Transverse colon (tissue), 4 donors: Measurements from ENCODE around the gene ANGPTL4. TPM values are rescaled to one million over a fixed set of nuclear protein-coding genes. Genes with fewer than 3 reads are reported as not detected.
"Not testable (repeated sequence)": the region's sequence is repeated elsewhere in the genome, so short reads cannot be mapped to it uniquely, and the experiment has no call there.

Experiments
- DNase-seq: peaks from one replicate; pipeline ENCODE4 v3.0.0-alpha.2; 2019
- H3K27ac ChIP-seq, 4 donors: fragments of 200-600 bp; sonication (generic); 2 replicates each; pipeline ENCODE4 v1.5.1; 2016 to 2018; ENCODE audit warnings: inconsistent platforms in 4 of 4
- H3K27me3 ChIP-seq: fragments of 200-600 bp; sonication (generic); 2 replicates; pipeline ENCODE4 v1.5.1; 2017; ENCODE audit warnings: inconsistent platforms
- H3K36me3 ChIP-seq, 4 donors: fragments of 200-600 bp; sonication (generic); 2 replicates each; pipeline ENCODE4 v1.5.1; 2017 to 2019; ENCODE audit warnings: inconsistent platforms in 4 of 4
- H3K4me1 ChIP-seq, 4 donors: fragments of 200-600 bp; sonication (generic); 2 replicates each; pipeline ENCODE4 v1.5.1; 2017 to 2020; ENCODE audit warnings: inconsistent platforms in 4 of 4
- H3K4me3 ChIP-seq, 4 donors: fragments of 200-600 bp; sonication (generic); 1 replicate in 1 of 4; 2 replicates in 3 of 4; pipeline versions ENCODE4 v1.5.1 to v1.6.1; 2017 to 2019; ENCODE audit warnings: inconsistent platforms in 4 of 4
- H3K9me3 ChIP-seq, 2 donors: fragments of 200-600 bp; sonication (generic); 2 replicates each; pipeline ENCODE4 v1.5.1; 2017 to 2019; ENCODE audit warnings: inconsistent platforms in 2 of 2
- CTCF ChIP-seq, 5 experiments: fragments of 200-600 bp in 3 of 5; fragments of 450-650 bp in 2 of 5; sonication (generic) in 3 of 5; IDR thresholded peaks; 1 replicate in 2 of 5; 2 replicates in 3 of 5; pipeline ENCODE4 v1.5.1; 2016 to 2017; ENCODE audit warnings: antibody characterized with exemption in 5 of 5, inconsistent platforms in 3 of 5, mild to moderate bottlenecking in 2 of 5, moderate library complexity in 1 of 5
- EP300 ChIP-seq: sonication (generic); formaldehyde crosslinking; IDR thresholded peaks from one replicate; pipeline ENCODE4 v1.6.1; 2017; ENCODE audit warnings: antibody characterized with exemption, low read depth
- POLR2A ChIP-seq: fragments of 450-650 bp; IDR thresholded peaks from one replicate; pipeline ENCODE4 v1.6.1; 2016; ENCODE audit warnings: antibody characterized with exemption, mild to moderate bottlenecking, moderate library complexity
- POLR2AphosphoS5 ChIP-seq, 3 donors: sonication (generic); formaldehyde crosslinking; IDR thresholded peaks; one replicate each; pipeline ENCODE4 v1.6.1; 2016; ENCODE audit warnings: antibody characterized with exemption in 3 of 3
- WGBS, 2 donors: methylation state at CpG; one replicate each; pipeline ENCODE4 v1.1.5; 2018; ENCODE audit warnings: low coverage in 1 of 2; 5-methylcytosine and 5-hydroxymethylcytosine counted together
- in situ Hi-C, 4 donors: fragments of 200-750 bp; cut with MboI; loops; one replicate each; pipeline versions ENCODE4 v1.15.0 to v1.15.1; 2017; ENCODE audit warnings: low sequenced_read_pairs in 3 of 4, low pct_ligation_motif_present in 1 of 4, low pct_unique_long_range_greater_than_20kb in 1 of 4
- intact Hi-C: fragments of 100-400 bp; cut with DNase I; formaldehyde crosslinking; loops from one replicate; pipeline ENCODE4 v1.15.1; 2023; ENCODE audit warnings: low total_unique reads
- total RNA-seq, 4 donors: library from RNA; depleted of rRNA; stranded (reverse); fragments of >200 nt; gene quantifications; one replicate each; pipeline ENCODE4 v1.1.0, GENCODE V29; 2016

Gene ANGPTL4
- total RNA-seq, 4 donors from 2014 or later, result 2.3 to 123 (median 10.3) TPM

DNA sequence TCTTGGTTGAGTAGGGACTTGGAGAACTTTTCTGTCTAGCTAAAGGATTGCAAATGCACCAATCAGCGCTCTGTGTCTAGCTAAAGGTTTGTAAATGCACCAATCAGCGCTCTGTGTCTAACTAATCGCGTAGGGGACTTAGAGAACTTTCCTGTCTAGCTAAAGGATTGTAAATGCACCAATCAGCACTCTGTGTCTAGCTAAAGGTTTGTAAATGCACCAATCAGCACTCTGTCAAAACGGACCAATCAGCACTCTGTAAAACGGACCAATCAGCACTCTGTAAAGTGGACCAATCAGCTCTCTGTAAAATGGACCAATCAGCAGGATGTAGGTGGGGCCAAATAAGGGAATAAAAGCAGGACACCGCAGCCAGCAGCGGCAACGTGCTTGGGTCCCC lies 22.5 kb downstream of the ANGPTL4 start:
- DNase-seq, result not testable (repeated sequence)

DNA sequence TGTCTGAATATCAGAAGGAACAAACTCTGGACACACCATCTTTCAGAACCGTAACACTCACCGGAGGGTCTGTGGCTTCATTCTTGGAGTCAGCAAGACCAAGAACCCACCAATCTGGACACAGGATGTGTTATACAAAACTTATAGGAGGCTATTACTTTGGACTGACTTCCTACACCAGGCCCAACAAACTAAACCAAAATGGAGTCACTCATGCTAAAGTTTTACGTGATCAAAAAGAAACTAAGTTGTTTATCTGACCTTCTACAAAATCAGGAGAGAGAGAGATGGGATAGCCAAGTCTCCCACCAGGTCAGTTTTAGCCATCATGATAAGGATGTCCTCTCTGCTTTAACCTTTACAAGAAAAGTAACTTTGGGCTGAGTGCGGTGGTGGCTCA lies 23.0 kb downstream of the ANGPTL4 start:
- intact Hi-C loops (no loop called here), in situ Hi-C loops (no loop called here)
- peaks cover 12 to 18% (median 16%) of the 10 kb centered on the region in 4 donors for H3K4me1 ChIP-seq
- H3K36me3 ChIP-seq, result no peaks in the 10 kb centered on the region
- TF ChIP-seq CTCF (IDR thresholded peaks at IDR 0.05), result no peak
- no peak for TF ChIP-seq POLR2A
- TF ChIP-seq EP300, result no peak
- TF ChIP-seq POLR2AphosphoS5 (IDR thresholded peaks at IDR 0.05), result no peak
- DNase-seq, result no peak
- H3K27me3 ChIP-seq, result no peaks in the 10 kb centered on the region
- WGBS, 2 donors, result 33 to 100% methylated on average over 2 to 4 of the region's 4 CpGs
- H3K4me3 ChIP-seq, result no peak overlapping the region
- no peaks in the 10 kb centered on the region for H3K9me3 ChIP-seq
- no peak overlapping the region for H3K27ac ChIP-seq

More for the DNA sequence above, 22.5 kb downstream of the ANGPTL4 start:
- peaks cover 7 to 13% (median 10%) of the 10 kb centered on the region in 4 donors for H3K4me1 ChIP-seq
- H3K27ac ChIP-seq, in situ Hi-C loops, H3K36me3 ChIP-seq, H3K9me3 ChIP-seq, H3K4me3 ChIP-seq, H3K27me3 ChIP-seq, intact Hi-C loops: not testable (repeated sequence)
- 75 to 90% methylated on average over 6 to 9 of the region's 9 CpGs for WGBS, 2 donors

DNA sequence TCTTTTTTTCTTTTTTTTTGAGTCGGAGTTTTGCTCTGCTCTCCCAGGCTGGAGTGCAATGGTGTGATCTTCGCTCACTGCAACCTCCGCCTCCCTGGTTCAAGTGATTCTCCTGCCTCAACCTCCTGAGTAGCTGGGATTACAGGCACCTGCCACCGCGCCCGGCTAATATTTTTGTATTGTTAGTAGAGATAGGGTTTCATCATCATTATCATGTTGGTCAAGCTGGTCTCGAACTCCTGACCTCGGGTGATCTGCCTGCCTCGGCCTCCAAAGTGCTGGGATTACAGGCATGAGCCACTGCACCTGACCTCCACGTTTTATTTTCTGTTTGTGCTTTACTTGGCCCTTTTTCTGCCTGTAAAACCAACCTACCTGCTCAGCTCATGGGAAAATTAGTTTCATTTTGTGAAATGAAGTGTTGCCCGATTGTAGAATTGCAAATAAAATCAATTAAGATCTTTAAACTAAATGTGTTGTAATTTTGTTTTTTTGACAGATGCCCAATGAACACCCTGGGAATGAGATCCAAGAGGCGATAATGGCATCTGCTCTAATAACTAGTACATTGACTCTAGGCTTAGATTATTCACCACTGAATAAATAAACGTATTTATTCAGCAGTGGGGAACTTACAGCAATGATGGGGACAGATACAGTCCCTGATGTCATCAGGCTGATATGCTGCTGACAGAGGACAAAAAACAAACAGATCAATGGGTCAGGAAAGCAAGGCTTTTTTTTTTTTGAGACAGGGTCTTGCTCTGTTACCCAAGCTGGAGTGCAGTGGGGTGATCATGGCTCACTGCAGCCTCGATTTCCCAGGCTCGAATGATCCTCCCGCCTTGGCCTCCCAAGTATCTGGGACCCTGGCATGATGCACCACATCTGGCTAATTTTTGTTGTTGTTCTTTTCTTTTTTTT lies 24.0 kb downstream of the ANGPTL4 start:
- Histone ChIP-seq H3K27ac (no peak overlapping the region), H3K9me3 (no peaks in the 10 kb centered on the region), H3K4me1 (peaks cover 17 to 25% (median 21%) of the 10 kb centered on the region in 4 donors), H3K4me3 (no peak overlapping the region), H3K27me3 (no peaks in the 10 kb centered on the region), H3K36me3 (no peaks in the 10 kb centered on the region)
- 74 to 92% methylated on average over 3 to 16 of the region's 16 CpGs for WGBS, 2 donors
- TF ChIP-seq POLR2A, result no peak
- no peak for TF ChIP-seq EP300
- TF ChIP-seq CTCF (IDR thresholded peaks at IDR 0.05), result no peak
- no peak for TF ChIP-seq POLR2AphosphoS5 (IDR thresholded peaks at IDR 0.05)
- DNase-seq, result no peak
- intact Hi-C loops, result no loop called here
- in situ Hi-C loops, result no loop called here

- in situ Hi-C loops (no loop called here), intact Hi-C loops (no loop called here)
- WGBS, 2 donors, result 20 to 68% methylated on average over 1 to 2 of the region's 2 CpGs
- H3K4me1 ChIP-seq, result peaks cover 17 to 32% (median 26%) of the 10 kb centered on the region in 4 donors
- H3K27ac ChIP-seq, result peak overlapping the region in 3 of 4 donors; percentile 99 to 100 (median 100)
- no peak for DNase-seq
- no peaks in the 10 kb centered on the region for H3K27me3 ChIP-seq
- H3K4me3 ChIP-seq, result no peak overlapping the region
- TF ChIP-seq EP300, result no peak
- TF ChIP-seq CTCF (IDR thresholded peaks at IDR 0.05), result no peak
- TF ChIP-seq POLR2A, result no peak
- no peak for TF ChIP-seq POLR2AphosphoS5 (IDR thresholded peaks at IDR 0.05)
- H3K9me3 ChIP-seq, result no peaks in the 10 kb centered on the region
- H3K36me3 ChIP-seq, result no peaks in the 10 kb centered on the region
Measured at GRCh38 chr19:8388612-8388958, 24.6 kb downstream of the ANGPTL4 start.
